Measurements from ENCODE around the gene CCDC116. TPM values are rescaled to one million over a fixed set of nuclear protein-coding genes. Genes with fewer than 3 reads are reported as not detected.
"Not testable (repeated sequence)": the region's sequence is repeated elsewhere in the genome, so short reads cannot be mapped to it uniquely, and the experiment has no call there.

CCDC116 gene
- total RNA-seq, 2 donors from 2014 or later = 0.27 to 3.1 TPM

- TF ChIP-seq CTCF (IDR thresholded peaks at IDR 0.05) (no peak), POLR2AphosphoS5 (IDR thresholded peaks at IDR 0.05) (no peak), POLR2A (IDR thresholded peaks at IDR 0.05) (no peak)
- WGBS = 92% methylated on average over 12 of the region's 12 CpGs
- Histone ChIP-seq H3K27me3 (replicated peaks; ENCODE audit: insufficient read depth) (no peaks in the 10 kb centered on the region), H3K4me3 (no peak overlapping the region), H3K4me1 (replicated peaks) (no peaks in the 10 kb centered on the region), H3K9me3 (no peaks in the 10 kb centered on the region), H3K36me3 (peaks cover 0 to 19% of the 10 kb centered on the region in 2 donors), H3K27ac (no peak overlapping the region)
- intact Hi-C loops (cut with DNase I) = no loop called here
- DNase-seq (ENCODE audit: low spot score) = no peak
These were observed 41.2 kb downstream of the CCDC116 start for GRCh38 chr22:21673534-21674321.

DNA sequence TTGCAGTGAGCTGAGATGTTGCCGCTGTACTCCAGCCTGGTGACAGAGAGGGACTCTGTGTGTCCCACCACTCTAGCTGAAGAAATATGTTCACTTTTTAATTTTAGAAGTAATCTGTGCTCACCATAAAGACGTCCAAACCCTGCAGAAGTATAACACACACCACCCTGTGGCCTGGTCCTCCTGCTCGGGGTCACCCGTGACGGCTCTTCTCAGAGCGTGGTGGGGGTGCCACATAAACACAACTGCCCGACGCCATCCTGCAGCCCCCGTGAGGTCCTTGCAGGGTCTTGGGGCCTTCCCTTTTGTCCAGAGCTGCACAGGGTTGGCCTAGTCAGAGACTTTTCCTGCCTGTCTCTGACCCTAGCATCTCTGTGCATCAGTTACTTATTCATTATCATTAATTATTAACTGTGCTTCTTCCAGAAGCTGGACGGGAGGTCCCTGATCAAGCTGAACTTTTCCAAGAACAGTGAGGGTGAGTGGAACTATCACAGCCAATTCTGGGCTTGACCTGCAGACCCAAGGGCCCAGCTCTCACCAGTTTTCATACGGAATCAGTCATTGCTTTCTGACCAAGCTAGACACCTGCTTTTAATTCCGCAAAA lies 42.2 kb downstream of the CCDC116 start:
- peaks cover 0 to 19% of the 10 kb centered on the region in 2 donors for H3K36me3 ChIP-seq
- DNase-seq (ENCODE audit: low spot score) = no peak
- no peak for TF ChIP-seq CTCF (IDR thresholded peaks at IDR 0.05)
- no peak for TF ChIP-seq POLR2AphosphoS5 (IDR thresholded peaks at IDR 0.05)
- no peak for TF ChIP-seq POLR2A (IDR thresholded peaks at IDR 0.05)
- H3K9me3 ChIP-seq = no peaks in the 10 kb centered on the region
- H3K4me1 ChIP-seq (replicated peaks) = no peaks in the 10 kb centered on the region
- intact Hi-C loops (cut with DNase I) = no loop called here
- H3K27ac ChIP-seq = no peak overlapping the region
- H3K4me3 ChIP-seq = no peak overlapping the region
- 95% methylated on average over 12 of the region's 12 CpGs for WGBS
- no peaks in the 10 kb centered on the region for H3K27me3 ChIP-seq (replicated peaks; ENCODE audit: insufficient read depth)

DNA sequence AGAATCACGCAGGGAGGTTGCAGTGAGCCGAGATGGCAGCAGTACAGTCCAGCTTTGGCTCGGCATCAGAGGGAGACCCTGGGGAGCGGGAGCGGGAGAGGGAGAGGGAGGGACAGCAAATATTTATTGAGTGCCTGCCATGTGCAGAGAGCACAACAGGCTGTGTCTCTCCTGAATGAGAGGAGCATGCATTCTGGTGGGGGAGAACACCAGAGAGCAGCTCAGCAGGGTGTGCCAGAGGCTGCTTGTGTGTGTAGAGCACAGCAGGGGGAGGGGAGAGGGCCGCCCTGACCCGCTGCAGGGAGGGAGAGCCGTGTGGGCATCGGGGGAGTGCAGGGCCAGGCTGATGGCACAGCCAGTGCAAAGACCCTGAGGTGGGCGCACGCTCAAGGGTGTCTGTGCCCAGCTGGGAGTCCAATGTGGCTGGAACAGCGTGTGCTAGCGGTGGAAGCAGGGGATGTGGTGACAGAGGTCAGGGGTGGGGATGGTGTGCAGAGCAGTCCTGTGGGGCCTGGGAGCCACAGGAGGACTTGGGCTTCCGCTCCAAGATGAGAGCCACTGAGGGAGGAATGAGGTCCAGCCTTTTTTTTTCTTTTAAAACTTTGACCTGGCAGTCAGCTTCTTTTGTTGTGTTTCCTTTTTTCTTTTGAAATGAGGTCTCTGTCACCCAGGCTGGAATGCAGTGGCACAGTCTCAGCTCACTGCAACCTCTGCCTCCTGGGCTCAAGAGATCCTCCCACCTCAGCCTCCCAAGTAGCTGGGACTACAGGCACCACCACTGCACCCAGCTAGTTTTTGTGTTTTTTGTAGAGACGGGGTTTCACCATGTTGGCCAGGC lies 45.3 kb downstream of the CCDC116 start:
- 76% methylated on average over 15 of the region's 15 CpGs for WGBS
- Histone ChIP-seq H3K36me3 (peaks cover 0 to 6% of the 10 kb centered on the region in 2 donors), H3K4me3 (no peak overlapping the region), H3K9me3 (no peaks in the 10 kb centered on the region), H3K27me3 (replicated peaks; ENCODE audit: insufficient read depth) (no peaks in the 10 kb centered on the region), H3K4me1 (replicated peaks) (no peaks in the 10 kb centered on the region), H3K27ac (no peak overlapping the region)
- intact Hi-C loops (cut with DNase I) = no loop called here
- no peak for DNase-seq (ENCODE audit: low spot score)
- TF ChIP-seq POLR2AphosphoS5 (IDR thresholded peaks at IDR 0.05) = no peak
- TF ChIP-seq CTCF (IDR thresholded peaks at IDR 0.05) = no peak
- no peak for TF ChIP-seq POLR2A (IDR thresholded peaks at IDR 0.05)

- H3K4me1 ChIP-seq (replicated peaks); H3K9me3 ChIP-seq; H3K36me3 ChIP-seq; DNase-seq (ENCODE audit: low spot score); H3K27me3 ChIP-seq (replicated peaks; ENCODE audit: insufficient read depth); H3K4me3 ChIP-seq; H3K27ac ChIP-seq; intact Hi-C loops (cut with DNase I): not testable (repeated sequence)
- 95% methylated on average over 12 of the region's 12 CpGs for WGBS
These were observed 46.3 kb downstream of the CCDC116 start for GRCh38 chr22:21678842-21679241.

DNA sequence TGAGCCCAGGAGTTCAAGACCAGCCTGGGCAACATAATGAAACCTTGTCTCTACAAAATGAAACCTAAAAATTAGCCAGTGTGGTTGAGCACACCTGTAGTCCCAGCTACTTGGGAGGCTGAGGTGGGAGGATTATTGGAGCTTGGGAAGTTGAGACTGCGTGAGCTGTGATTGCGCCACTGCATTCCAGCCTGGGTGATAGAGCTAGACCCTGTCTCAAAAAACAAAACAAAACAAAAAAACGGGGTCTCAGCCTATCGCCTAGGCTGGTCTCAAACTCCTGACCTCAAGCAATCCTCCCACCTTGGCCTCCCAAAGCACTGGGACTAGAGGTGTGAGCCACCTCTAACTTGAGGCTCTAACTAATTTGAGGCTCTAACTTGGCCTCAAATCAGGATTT lies 46.8 kb downstream of the CCDC116 start:
- Histone ChIP-seq H3K27me3 (replicated peaks; ENCODE audit: insufficient read depth) (no peaks in the 10 kb centered on the region), H3K9me3 (no peaks in the 10 kb centered on the region), H3K4me3 (no peak overlapping the region), H3K36me3 (peaks cover 0 to 10% of the 10 kb centered on the region in 2 donors), H3K27ac (no peak overlapping the region), H3K4me1 (replicated peaks) (no peaks in the 10 kb centered on the region)
- TF ChIP-seq POLR2A (IDR thresholded peaks at IDR 0.05) (no peak), POLR2AphosphoS5 (IDR thresholded peaks at IDR 0.05) (no peak), CTCF (IDR thresholded peaks at IDR 0.05) (no peak)
- intact Hi-C loops (cut with DNase I) = no loop called here
- DNase-seq (ENCODE audit: low spot score) = no peak
- WGBS = 91% methylated on average over 4 of the region's 4 CpGs

Data from prostate gland (tissue), 2 donors.